Mesothelial cell of epicardium (in vitro differentiated cells): ENCODE measurements around the gene CPT1B. TPM values are rescaled to one million over a fixed set of nuclear protein-coding genes. Genes with fewer than 3 reads are reported as not detected.
A peak's percentile ranks its signal among the peaks of the same experiment; 100 is the strongest.

ENCODE experiments used
- DNase-seq, 2 experiments: peaks; one replicate each; pipeline ENCODE4 v3.0.0; 2021; ENCODE audit warnings: low spot score in 2 of 2; ENCODE audit not compliant: unreplicated experiment in 2 of 2
- H3K27ac Mint-ChIP-seq: 2 replicates; pipeline ENCODE4 v1.8.0; 2021; ENCODE audit warnings: mixed read lengths
- H3K27me3 Mint-ChIP-seq: 2 replicates; pipeline ENCODE4 v1.8.0; 2021; ENCODE audit warnings: low read depth, mixed read lengths
- H3K36me3 Mint-ChIP-seq: 2 replicates; pipeline ENCODE4 v1.8.0; 2021; ENCODE audit warnings: mixed read lengths
- H3K4me1 Mint-ChIP-seq: 2 replicates; pipeline ENCODE4 v1.8.0; 2021; ENCODE audit warnings: mixed read lengths
- H3K4me3 Mint-ChIP-seq: 2 replicates; pipeline ENCODE4 v1.8.0; 2021; ENCODE audit warnings: mild to moderate bottlenecking, moderate library complexity, mixed read lengths
- H3K9me3 Mint-ChIP-seq: 2 replicates; pipeline ENCODE4 v1.8.0; 2021; ENCODE audit warnings: mixed read lengths
- total RNA-seq: library from RNA; stranded (reverse); gene quantifications from 3 replicates; pipeline ENCODE4 v1.2.1, GENCODE V29; 2021
- TF ChIP-seq, protein P1 (sequence below): fragments of 200-600 bp; sonication (generic); IDR thresholded peaks from one replicate; pipeline ENCODE4 v1.5.0; 2021; ENCODE audit warnings: antibody characterized with exemption; ENCODE audit not compliant: unreplicated experiment

Gene CPT1B
- total RNA-seq, 1 donor from 2014 or later, result 109 TPM

DNA sequence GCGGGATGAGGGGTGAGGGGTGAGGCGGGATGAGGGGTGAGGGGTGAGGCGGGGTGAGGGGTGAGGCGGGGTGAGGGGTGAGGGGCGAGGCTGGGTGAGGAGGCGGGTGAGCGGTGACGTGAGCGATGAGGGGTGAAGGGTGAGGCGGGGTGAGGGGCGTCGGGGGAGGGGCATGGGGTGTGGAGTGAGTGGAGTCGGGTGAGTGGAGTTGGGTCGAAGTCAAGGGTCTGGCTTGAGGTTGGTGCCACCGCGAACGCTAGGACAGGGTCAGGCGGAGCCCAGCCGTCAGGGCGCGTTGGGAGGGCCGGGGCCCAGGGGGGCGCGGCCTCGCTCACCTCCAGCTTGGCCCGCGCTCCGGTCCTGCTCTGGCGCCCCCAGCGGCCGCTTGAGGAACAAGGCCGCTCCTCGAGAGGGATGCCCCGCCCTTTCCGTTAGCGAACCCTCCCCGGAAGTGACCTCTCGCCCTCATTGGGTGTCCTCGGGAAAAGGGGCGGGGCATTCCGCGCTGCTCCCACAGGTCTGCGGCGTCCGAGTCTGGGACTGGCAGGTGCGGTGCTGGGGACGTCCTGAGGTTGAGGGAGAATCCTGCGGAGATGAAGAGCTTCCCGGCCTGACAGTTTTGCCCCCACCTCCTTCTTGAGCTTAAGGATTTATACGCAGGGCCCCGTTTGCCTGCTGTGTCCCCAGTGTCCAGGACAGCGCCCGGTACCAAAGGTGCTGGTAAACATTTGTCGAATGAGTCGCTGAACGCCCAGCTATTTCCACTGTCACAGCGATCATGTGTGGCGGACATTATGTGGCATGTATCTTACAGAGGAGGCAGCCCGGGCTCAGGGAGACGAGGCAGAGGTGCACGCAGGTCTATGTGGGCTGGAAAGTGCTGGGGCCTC, 15.5 kb downstream of the CPT1B start, which contains the start of gene SYCE3:
SYCE3 (minus strand) TSS at position 397 of the 890 bp plus-strand sequence. CDS start 6,514 bp downstream, outside the sequence.
- peaks cover 5% of the 10 kb centered on the region for H3K27me3 Mint-ChIP-seq
- H3K4me1 Mint-ChIP-seq, result peaks cover 12% of the 10 kb centered on the region
- H3K4me3 Mint-ChIP-seq, result peak within 1 kb of the TSS; percentile 87
- peak within 1 kb of the TSS; percentile 74 for H3K27ac Mint-ChIP-seq
- peak; percentile 97 to 98 for DNase-seq
- peaks cover 3% of the 10 kb centered on the region for H3K36me3 Mint-ChIP-seq
- TF ChIP-seq, protein P1, sequence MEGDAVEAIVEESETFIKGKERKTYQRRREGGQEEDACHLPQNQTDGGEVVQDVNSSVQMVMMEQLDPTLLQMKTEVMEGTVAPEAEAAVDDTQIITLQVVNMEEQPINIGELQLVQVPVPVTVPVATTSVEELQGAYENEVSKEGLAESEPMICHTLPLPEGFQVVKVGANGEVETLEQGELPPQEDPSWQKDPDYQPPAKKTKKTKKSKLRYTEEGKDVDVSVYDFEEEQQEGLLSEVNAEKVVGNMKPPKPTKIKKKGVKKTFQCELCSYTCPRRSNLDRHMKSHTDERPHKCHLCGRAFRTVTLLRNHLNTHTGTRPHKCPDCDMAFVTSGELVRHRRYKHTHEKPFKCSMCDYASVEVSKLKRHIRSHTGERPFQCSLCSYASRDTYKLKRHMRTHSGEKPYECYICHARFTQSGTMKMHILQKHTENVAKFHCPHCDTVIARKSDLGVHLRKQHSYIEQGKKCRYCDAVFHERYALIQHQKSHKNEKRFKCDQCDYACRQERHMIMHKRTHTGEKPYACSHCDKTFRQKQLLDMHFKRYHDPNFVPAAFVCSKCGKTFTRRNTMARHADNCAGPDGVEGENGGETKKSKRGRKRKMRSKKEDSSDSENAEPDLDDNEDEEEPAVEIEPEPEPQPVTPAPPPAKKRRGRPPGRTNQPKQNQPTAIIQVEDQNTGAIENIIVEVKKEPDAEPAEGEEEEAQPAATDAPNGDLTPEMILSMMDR, result peak; percentile 94
- no peaks in the 10 kb centered on the region for H3K9me3 Mint-ChIP-seq

DNA sequence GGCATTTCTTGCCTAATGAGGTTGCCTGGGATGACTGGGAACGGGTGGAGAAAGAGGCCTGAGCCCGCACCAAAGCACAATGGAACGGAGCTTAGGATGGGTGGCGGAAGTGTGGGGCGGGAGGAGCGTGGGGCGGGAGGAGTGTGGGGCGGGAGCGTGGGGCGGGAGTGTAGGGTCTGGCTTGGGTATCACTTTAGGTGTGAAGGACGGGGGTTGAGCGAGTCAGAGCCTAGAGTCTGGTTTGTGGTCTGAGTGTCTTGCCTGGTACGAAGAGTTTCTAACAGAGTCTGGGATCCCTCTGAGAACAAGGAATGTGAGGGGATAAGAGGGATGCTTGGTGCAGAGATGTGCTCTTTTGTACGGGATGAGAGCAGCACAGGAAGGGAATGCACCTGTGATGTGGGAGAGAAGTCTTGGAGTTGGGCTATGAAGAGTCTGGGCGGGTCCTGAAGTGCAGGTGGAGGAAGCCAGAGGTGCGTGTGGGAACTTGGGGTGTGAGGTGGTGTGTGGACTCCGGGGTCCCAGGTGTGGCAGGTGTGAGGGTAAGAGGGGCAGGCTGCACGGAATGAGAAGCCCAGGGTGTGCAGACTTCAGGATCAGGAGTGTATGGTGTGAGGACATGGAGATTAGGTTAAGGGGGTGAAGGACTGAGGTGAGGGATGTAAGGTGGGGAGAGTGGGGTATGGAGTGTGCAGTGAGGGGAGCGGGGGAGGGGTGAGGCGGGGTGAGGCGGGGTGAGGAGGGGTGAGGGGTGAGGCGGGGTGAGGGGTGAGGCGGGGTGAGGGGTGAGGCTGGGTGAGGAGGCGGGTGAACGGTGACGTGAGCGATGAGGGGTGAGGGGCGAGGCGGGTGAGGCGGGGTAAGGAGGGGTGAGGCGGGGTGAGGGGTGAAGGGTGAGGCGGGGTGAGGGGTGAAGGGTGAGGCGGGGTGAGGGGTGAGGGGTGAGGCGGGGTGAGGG, 16.5 kb downstream of the CPT1B start:
- peaks cover 5% of the 10 kb centered on the region for H3K27me3 Mint-ChIP-seq
- no peak for DNase-seq
- H3K27ac Mint-ChIP-seq, result peak overlapping the region; percentile 26
- H3K4me3 Mint-ChIP-seq, result peak overlapping the region; percentile 62
- no peaks in the 10 kb centered on the region for H3K36me3 Mint-ChIP-seq
- H3K4me1 Mint-ChIP-seq, result peaks cover 12% of the 10 kb centered on the region
- no peaks in the 10 kb centered on the region for H3K9me3 Mint-ChIP-seq
- TF ChIP-seq, protein P1, result no peak

DNA sequence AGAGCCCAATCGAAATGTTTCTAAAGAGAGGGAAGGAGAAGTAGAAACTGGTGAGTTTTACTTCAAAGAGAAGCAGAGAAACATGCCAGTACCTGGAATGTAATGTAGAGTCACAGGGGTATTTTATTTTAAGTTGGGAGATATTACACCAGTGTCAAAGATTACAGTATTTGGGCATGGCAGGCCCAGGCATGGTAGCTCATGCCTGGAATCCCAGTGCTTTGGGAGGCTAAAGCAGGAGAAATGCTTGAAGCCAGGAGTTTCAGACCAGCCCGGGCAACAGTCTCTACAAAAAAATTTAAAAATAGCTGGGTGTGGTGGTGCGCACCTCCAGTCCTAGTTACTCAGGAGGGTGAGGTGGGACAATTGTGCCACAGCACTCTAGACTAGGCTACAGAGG, 18.2 kb downstream of the CPT1B start:
- H3K27me3 Mint-ChIP-seq, result peaks cover 8% of the 10 kb centered on the region

DNA sequence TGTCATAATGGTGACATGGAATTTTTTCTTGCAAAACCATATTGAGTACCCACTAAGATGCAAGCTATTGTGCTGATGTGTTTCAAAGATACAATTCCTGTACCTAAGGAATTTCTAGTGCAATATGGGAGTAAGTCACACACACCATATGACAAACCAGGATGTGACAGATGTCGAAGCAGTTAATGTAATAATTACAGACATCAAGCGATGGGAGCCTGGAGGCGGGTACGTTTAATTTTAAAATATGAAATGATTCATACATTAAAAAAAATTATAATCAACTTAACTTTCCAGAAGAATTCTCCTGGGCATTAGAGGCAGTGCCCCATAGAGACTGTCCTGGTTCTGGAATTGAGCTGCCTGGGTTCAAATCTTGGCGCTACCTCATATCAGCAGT, 21.5 kb downstream of the CPT1B start:
- TF ChIP-seq, protein P1, result no peak
- Mint-ChIP-seq H3K4me1 (peaks cover 2% of the 10 kb centered on the region), H3K27me3 (peaks cover 8% of the 10 kb centered on the region), H3K9me3 (no peaks in the 10 kb centered on the region), H3K27ac (no peak overlapping the region), H3K4me3 (no peak overlapping the region), H3K36me3 (no peaks in the 10 kb centered on the region)
- no peak for DNase-seq

More for the DNA sequence above, 18.2 kb downstream of the CPT1B start:
- Mint-ChIP-seq H3K36me3 (no peaks in the 10 kb centered on the region), H3K4me3 (no peak overlapping the region), H3K9me3 (no peaks in the 10 kb centered on the region), H3K4me1 (peaks cover 12% of the 10 kb centered on the region), H3K27ac (no peak overlapping the region)
- no peak for DNase-seq
- TF ChIP-seq, protein P1, result no peak

DNA sequence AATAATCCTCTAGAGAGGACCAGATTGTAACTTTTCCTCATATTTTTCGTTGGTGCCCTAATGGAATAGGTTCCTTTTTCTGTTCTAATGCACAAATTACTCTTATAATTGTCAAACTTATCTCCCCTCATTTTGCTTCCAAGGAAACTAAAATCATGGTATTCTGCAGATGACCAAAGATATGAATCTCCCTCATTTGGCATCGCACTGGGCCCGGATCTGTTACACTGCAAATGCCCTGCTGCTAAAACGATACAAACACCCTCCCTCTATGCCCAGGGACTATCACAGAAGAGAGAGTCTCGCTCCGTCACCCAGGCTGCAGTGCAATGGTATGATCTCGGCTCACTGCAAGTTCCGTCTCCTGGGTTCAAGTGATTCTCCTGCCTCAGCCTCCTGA, 24.9 kb downstream of the CPT1B start:
- H3K27ac Mint-ChIP-seq, result no peak overlapping the region
- no peak for DNase-seq
- H3K36me3 Mint-ChIP-seq, result no peaks in the 10 kb centered on the region
- H3K9me3 Mint-ChIP-seq, result no peaks in the 10 kb centered on the region
- peaks cover 2% of the 10 kb centered on the region for H3K4me1 Mint-ChIP-seq
- no peak overlapping the region for H3K4me3 Mint-ChIP-seq
- H3K27me3 Mint-ChIP-seq, result peaks cover 3% of the 10 kb centered on the region
- TF ChIP-seq, protein P1, result no peak
